ENCODE results near the gene STARD8. TPM values are rescaled to one million over a fixed set of nuclear protein-coding genes. Genes with fewer than 3 reads are reported as not detected.
A peak's percentile ranks its signal among the peaks of the same experiment; 100 is the strongest.

STARD8 gene
- total RNA-seq, 1 experiment from 2014 or later, result 0.91 TPM

- H3K9me2 ChIP-seq (replicated peaks; ENCODE audit: low read length), result no peaks in the 10 kb centered on the region
- H3K4me2 ChIP-seq (ENCODE audit: low read length), result no peak overlapping the region
- no peaks in the 10 kb centered on the region for H3K9me3 ChIP-seq (ENCODE audit: low read length)
- POLR2A ChIA-PET (ENCODE audit: unreplicated experiment), result no interaction called here
- no peak for DNase-seq
- no peaks in the 10 kb centered on the region for H4K20me1 ChIP-seq (ENCODE audit: low read length)
- CTCF ChIA-PET, result no interaction called here
- no peaks in the 10 kb centered on the region for H3K27me3 ChIP-seq (ENCODE audit: low read length)
- H2AFZ ChIP-seq (ENCODE audit: low read length), result no peak overlapping the region
- 0 out of 2 replicates have a peak, but pooled peaks have one; percentile 18 for ATAC-seq
- H3F3A ChIP-seq (ENCODE audit: low read length, unreplicated experiment), result no peaks in the 10 kb centered on the region
- no peak overlapping the region for H3K4me3 ChIP-seq (ENCODE audit: low read length)
- no peak overlapping the region for H3K27ac ChIP-seq (ENCODE audit: low read length)
- no peaks in the 10 kb centered on the region for H3K79me2 ChIP-seq (ENCODE audit: low read length)
- H3K36me3 ChIP-seq (ENCODE audit: low read depth, low read length), result no peaks in the 10 kb centered on the region
- no peak for TF ChIP-seq EZH2 (IDR thresholded peaks at IDR 0.05; ENCODE audit: low read length, unreplicated experiment)
- TF ChIP-seq CTCF (conservative IDR thresholded peaks at IDR 0.05; ENCODE audit: low read depth, low read length), result no peak
- no peak for TF ChIP-seq EZH2phosphoT487 (IDR thresholded peaks at IDR 0.05; ENCODE audit: borderline replicate concordance, low read length)
- BruUV-seq (replicated peaks), result no TSS peak
- H3K4me1 ChIP-seq (ENCODE audit: insufficient read depth, low read length), result no peaks in the 10 kb centered on the region
- intact Hi-C loops (cut with micrococcal nuclease), result no loop called here
- H3K9ac ChIP-seq (ENCODE audit: low read length), result no peak overlapping the region
Observed at GRCh38 chrX:68695206-68695845, 47.9 kb downstream of the STARD8 start.

- H3K9me3 ChIP-seq (ENCODE audit: low read length), result no peaks in the 10 kb centered on the region
- no peaks in the 10 kb centered on the region for H4K20me1 ChIP-seq (ENCODE audit: low read length)
- H3F3A ChIP-seq (ENCODE audit: low read length, unreplicated experiment), result no peaks in the 10 kb centered on the region
- no peak overlapping the region for H3K4me3 ChIP-seq (ENCODE audit: low read length)
- no peak overlapping the region for H3K27ac ChIP-seq (ENCODE audit: low read length)
- TF ChIP-seq CTCF (conservative IDR thresholded peaks at IDR 0.05; ENCODE audit: low read depth, low read length) (no peak), EZH2phosphoT487 (IDR thresholded peaks at IDR 0.05; ENCODE audit: borderline replicate concordance, low read length) (no peak)
- ChIA-PET POLR2A (ENCODE audit: unreplicated experiment) (no interaction called here), CTCF (no interaction called here)
- DNase-seq (no peak), ATAC-seq (no peak)
- H3K9me2 ChIP-seq (replicated peaks; ENCODE audit: low read length), result no peaks in the 10 kb centered on the region
- H3K27me3 ChIP-seq (ENCODE audit: low read length), result no peaks in the 10 kb centered on the region
- no peak overlapping the region for H3K9ac ChIP-seq (ENCODE audit: low read length)
- H3K4me1 ChIP-seq (ENCODE audit: insufficient read depth, low read length), result no peaks in the 10 kb centered on the region
- H2AFZ ChIP-seq (ENCODE audit: low read length), result no peak overlapping the region
- H3K79me2 ChIP-seq (ENCODE audit: low read length), result no peaks in the 10 kb centered on the region
- no peak overlapping the region for H3K4me2 ChIP-seq (ENCODE audit: low read length)
- no peaks in the 10 kb centered on the region for H3K36me3 ChIP-seq (ENCODE audit: low read depth, low read length)
- intact Hi-C loops (cut with micrococcal nuclease), result no loop called here
- no TSS peak for BruUV-seq (replicated peaks)
Observed at GRCh38 chrX:68696267-68696990, 49.0 kb downstream of the STARD8 start.

GRCh38 chrX:68697036-68697435, 49.6 kb downstream of the STARD8 start:
- ATAC-seq (no peak), DNase-seq (no peak)
- BruUV-seq (replicated peaks), result no TSS peak
- no peak overlapping the region for H3K27ac ChIP-seq (ENCODE audit: low read length)
- no peak overlapping the region for H3K4me2 ChIP-seq (ENCODE audit: low read length)
- H3K9ac ChIP-seq (ENCODE audit: low read length), result no peak overlapping the region
- no peaks in the 10 kb centered on the region for H3K36me3 ChIP-seq (ENCODE audit: low read depth, low read length)
- no peaks in the 10 kb centered on the region for H3K4me1 ChIP-seq (ENCODE audit: insufficient read depth, low read length)
- ChIA-PET POLR2A (ENCODE audit: unreplicated experiment) (no interaction called here), CTCF (no interaction called here)
- no peaks in the 10 kb centered on the region for H4K20me1 ChIP-seq (ENCODE audit: low read length)
- H3K27me3 ChIP-seq (ENCODE audit: low read length), result no peaks in the 10 kb centered on the region
- TF ChIP-seq EZH2 (IDR thresholded peaks at IDR 0.05; ENCODE audit: low read length, unreplicated experiment) (no peak), CTCF (conservative IDR thresholded peaks at IDR 0.05; ENCODE audit: low read depth, low read length) (no peak), EZH2phosphoT487 (IDR thresholded peaks at IDR 0.05; ENCODE audit: borderline replicate concordance, low read length) (no peak)
- no peak overlapping the region for H2AFZ ChIP-seq (ENCODE audit: low read length)
- H3K4me3 ChIP-seq (ENCODE audit: low read length), result no peak overlapping the region
- intact Hi-C loops (cut with micrococcal nuclease), result no loop called here
- no peaks in the 10 kb centered on the region for H3K9me3 ChIP-seq (ENCODE audit: low read length)
- H3K9me2 ChIP-seq (replicated peaks; ENCODE audit: low read length), result no peaks in the 10 kb centered on the region
- H3F3A ChIP-seq (ENCODE audit: low read length, unreplicated experiment), result no peaks in the 10 kb centered on the region
- no peaks in the 10 kb centered on the region for H3K79me2 ChIP-seq (ENCODE audit: low read length)

All from PC-3 (cell line).